Measurements from ENCODE around the gene SLC38A10.
A peak's percentile ranks its signal among the peaks of the same experiment; 100 is the strongest.

SLC38A10 gene

DNA sequence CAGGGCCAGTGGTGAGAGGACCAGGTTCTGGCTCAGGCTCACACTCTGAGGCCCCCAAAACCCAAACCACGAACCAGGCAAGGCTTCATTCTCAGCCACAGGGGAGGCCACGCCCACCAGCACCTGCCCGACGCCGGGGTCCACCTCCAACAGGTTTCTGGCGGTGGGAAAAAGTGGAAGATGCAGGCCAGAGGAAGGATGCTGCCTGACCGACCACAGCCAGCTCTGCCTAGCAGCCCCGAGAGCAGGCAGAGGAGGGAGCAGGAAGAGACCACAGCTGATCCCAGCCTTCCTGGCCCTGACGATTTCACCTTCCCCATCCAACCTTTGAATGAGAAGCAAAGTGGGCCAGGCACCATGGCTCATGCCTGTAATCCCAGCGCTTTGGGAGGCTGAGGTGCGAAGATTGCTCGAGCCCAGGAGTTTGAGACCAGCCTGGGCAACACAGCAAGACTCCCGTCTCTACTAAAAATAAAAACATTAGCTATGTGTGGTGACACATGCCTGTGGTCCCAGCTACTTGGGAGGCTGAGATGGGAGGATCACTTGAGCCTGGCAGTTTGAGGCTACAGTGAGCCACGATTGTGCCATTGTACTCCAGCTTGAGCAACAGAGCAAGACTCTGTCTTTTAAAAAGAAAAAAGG, 30.7 kb upstream of the SLC38A10 start:
- Histone ChIP-seq H3K36me3 (ENCODE audit: insufficient read depth, low read length) (no peaks in the 10 kb centered on the region), H3K9me3 (ENCODE audit: low read length) (no peaks in the 10 kb centered on the region), H3K4me1 (ENCODE audit: insufficient read depth, low read length) (peaks cover 19% of the 10 kb centered on the region), H3K27me3 (ENCODE audit: insufficient read depth, low read length) (peaks cover 15% of the 10 kb centered on the region), H3K4me3 (ENCODE audit: low read length) (no peak overlapping the region), H2AFZ (ENCODE audit: low read depth, low read length) (no peak overlapping the region)

DNA sequence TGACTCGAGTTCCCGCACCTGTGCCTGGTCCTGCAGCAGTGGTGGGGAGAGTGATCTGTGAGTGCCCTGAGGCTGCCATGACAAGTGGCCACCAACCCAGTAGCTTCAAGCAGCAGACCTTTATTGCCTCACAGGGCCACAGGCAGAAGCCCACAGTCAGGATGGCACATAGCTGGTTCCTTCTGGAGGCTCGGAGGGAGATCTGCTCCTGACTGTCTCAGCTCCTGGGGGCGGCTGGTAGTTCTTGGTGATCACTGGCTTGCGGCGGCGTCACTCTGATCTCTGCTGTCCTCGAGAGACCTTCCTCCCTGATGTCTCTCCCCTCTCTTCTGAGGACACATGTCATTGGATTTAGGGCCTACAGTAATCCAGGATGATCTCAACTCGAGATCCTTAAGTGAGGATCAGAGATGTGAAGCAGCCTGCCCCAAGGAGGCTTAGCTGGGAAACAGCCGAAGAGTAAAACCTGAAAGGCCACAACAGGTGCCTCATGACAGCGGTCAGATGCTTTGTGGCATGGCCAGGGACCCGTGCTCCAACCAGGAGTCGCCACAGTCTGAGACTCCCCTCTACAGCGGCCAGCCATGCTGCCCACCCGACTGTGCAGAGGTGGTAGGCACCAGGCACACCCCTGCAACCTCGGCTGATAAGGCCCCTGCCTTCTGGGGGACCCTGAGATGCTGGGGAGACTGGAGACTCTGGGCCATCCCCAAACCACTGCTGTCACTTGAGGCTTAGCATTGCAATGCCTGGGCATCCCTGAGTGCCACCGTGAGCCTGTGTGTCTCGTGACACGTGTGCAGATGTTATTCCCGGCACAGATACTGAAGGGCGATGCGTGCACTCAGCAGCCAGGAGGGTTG, 30.0 kb upstream of the SLC38A10 start:
- H2AFZ ChIP-seq (ENCODE audit: low read depth, low read length) = no peak overlapping the region
- H3K4me1 ChIP-seq (ENCODE audit: insufficient read depth, low read length) = peaks cover 14% of the 10 kb centered on the region
- peaks cover 7% of the 10 kb centered on the region for H3K27me3 ChIP-seq (ENCODE audit: insufficient read depth, low read length)
- H3K4me3 ChIP-seq (ENCODE audit: low read length) = no peak overlapping the region
- H3K9me3 ChIP-seq (ENCODE audit: low read length) = no peaks in the 10 kb centered on the region
- no peaks in the 10 kb centered on the region for H3K36me3 ChIP-seq (ENCODE audit: insufficient read depth, low read length)

DNA sequence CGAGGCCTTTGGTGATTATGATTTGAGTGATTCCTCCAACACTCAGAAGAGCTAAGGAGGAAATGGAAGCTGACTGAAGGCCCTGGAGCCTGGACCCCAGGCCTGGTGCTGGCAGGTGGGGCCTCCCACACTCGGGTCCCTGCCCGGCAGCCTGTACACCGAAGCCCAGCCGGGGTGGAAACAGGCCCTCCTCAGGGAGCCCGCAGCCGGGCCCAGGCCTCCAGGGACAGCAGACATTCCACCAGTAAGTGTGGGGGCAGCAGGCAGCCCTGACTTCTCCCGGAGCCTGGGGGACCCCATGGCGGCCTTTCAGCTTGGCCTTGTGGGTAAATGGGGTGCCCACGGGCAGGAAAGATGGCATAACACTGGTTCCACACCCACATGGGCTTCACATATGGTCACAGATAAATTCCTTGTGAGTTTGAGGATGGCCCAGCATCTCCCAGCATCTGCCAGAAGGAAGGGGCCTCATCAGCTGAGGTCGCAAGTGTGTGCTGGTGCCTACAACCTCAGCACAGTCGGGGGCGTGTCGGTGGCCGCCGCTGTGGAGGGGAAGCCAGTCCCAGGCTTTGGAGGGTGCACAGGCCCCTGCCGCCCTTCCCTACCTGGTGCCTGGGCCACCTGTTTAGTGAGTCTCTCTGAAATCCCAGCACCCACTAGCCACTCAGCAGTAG, 29.2 kb upstream of the SLC38A10 start:
- H2AFZ ChIP-seq (ENCODE audit: low read depth, low read length) = no peak overlapping the region
- peaks cover 2% of the 10 kb centered on the region for H3K27me3 ChIP-seq (ENCODE audit: insufficient read depth, low read length)
- H3K36me3 ChIP-seq (ENCODE audit: insufficient read depth, low read length) = no peaks in the 10 kb centered on the region
- H3K9me3 ChIP-seq (ENCODE audit: low read length) = no peaks in the 10 kb centered on the region
- H3K4me3 ChIP-seq (ENCODE audit: low read length) = no peak overlapping the region
- peaks cover 6% of the 10 kb centered on the region for H3K4me1 ChIP-seq (ENCODE audit: insufficient read depth, low read length)

DNA sequence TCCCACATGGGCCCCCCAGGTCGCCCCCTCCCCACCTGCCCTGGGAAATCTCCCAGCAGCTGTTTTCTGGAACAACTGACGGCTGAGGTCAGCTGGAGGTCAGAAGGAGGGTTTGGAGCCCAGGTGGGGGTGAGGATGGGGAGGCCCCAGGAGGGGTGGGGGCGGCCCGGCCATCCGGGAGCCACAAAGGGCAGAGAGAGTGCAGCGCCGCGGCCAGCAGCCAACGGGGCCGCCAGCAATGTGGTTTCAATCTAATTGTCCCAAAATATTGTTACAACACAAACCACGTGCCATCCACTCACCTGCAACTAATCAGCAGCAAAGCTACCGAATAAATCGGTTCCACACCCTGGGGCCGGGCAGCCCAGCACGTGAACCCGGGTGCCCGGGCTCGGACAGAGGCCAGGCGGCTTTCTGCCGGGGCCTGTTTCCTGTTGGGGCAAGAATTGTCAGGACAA, 28.3 kb upstream of the SLC38A10 start:
- Histone ChIP-seq H3K4me1 (ENCODE audit: insufficient read depth, low read length) (peaks cover 2% of the 10 kb centered on the region), H3K4me3 (ENCODE audit: low read length) (no peak overlapping the region), H3K36me3 (ENCODE audit: insufficient read depth, low read length) (no peaks in the 10 kb centered on the region), H2AFZ (ENCODE audit: low read depth, low read length) (no peak overlapping the region), H3K27me3 (ENCODE audit: insufficient read depth, low read length) (peaks cover 2% of the 10 kb centered on the region), H3K9me3 (ENCODE audit: low read length) (no peaks in the 10 kb centered on the region)

DNA sequence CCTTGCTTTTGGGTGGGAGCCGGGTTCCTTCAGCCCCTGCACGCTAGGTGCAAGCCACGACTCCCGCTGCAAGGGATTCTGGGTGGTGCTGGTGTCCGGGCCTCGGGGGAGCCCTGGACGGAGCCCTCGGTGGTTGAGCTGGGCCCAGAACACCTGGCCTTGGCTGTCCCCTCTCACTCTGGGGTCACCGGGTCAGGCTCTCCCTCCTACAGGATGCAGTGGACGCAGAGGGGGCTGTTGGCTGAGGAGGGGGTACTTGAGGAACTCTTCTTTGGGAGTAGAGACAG, 27.9 kb upstream of the SLC38A10 start:
- H3K36me3 ChIP-seq (ENCODE audit: insufficient read depth, low read length) = no peaks in the 10 kb centered on the region
- H3K4me1 ChIP-seq (ENCODE audit: insufficient read depth, low read length) = peaks cover 5% of the 10 kb centered on the region
- H3K9me3 ChIP-seq (ENCODE audit: low read length) = no peaks in the 10 kb centered on the region
- peaks cover 2% of the 10 kb centered on the region for H3K27me3 ChIP-seq (ENCODE audit: insufficient read depth, low read length)
- H2AFZ ChIP-seq (ENCODE audit: low read depth, low read length) = no peak overlapping the region
- H3K4me3 ChIP-seq (ENCODE audit: low read length) = no peak overlapping the region

DNA sequence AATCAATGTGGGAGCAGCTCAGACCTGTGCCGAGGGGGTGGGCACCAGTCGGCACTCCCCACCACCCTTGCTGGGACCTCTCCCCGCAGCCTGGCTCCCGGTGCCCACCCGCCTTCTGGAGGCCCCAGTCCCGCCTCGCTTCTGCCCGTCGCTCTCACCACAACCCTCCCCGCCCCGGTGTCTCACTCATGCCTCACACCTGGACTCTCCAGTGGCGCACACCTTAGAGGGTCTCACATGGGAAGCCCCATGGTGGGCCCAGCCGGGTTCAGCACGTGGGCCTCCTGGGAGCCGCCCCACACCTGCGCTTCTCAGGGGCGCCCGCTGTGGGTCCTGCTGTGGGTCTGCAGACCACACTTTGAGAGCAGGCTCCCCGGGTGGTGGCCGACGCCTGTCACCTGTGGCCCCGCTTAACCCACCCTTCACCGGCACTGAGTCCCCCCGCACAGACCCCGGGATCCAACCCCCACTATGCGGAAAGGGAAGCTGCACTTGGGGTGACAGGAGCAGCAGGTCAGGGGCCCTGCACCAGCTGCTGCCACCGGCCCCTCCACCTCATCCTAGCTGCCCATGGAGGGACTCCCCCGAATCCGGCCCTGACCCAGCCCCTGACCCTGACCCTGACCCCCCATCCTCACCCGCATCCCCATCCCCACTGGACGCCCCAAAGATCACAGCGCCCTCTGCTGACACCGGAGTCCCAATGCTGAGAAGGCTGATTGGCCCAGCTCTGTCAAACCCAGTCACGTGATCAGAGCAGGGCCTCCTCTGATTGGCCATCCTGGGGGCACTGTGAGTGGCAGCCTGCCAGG, 27.4 kb upstream of the SLC38A10 start:
- Histone ChIP-seq H3K36me3 (ENCODE audit: insufficient read depth, low read length) (no peaks in the 10 kb centered on the region), H3K9me3 (ENCODE audit: low read length) (no peaks in the 10 kb centered on the region), H3K4me3 (ENCODE audit: low read length) (no peak overlapping the region), H3K4me1 (ENCODE audit: insufficient read depth, low read length) (peaks cover 10% of the 10 kb centered on the region), H2AFZ (ENCODE audit: low read depth, low read length) (no peak overlapping the region), H3K27me3 (ENCODE audit: insufficient read depth, low read length) (no peaks in the 10 kb centered on the region)

DNA sequence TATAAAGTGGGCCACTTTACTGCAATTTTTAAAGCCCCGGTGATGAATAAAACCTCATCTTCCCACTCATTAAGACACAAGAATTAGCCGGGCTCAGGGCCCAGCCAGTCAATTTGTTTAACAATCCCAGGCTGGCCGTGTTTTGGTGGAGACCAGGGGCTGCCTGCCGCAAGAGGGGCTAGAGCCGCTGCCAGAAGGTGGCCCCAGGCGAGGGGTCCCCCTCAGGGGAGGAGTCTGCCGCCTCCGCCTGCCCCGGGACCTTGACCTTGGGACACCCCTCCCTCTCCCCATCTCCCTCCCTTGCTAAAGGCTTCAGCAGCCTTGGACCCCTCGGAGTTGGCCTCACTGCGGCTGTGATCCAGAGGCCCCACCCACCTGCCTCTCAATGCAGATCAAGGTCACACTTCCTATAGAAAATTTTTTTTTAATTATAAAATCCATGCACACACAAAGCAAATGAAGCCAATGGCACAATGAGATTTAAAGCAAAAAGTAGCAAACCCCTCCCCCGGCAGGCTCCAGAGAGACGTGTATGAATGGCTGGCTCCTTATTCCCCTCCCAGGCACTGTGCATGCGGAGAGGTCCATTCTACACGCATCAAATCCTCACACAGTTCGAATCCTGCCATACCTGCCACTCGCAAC, 23.0 kb upstream of the SLC38A10 start:
- H2AFZ ChIP-seq (ENCODE audit: low read depth, low read length) = peak overlapping the region; percentile 35

DNA sequence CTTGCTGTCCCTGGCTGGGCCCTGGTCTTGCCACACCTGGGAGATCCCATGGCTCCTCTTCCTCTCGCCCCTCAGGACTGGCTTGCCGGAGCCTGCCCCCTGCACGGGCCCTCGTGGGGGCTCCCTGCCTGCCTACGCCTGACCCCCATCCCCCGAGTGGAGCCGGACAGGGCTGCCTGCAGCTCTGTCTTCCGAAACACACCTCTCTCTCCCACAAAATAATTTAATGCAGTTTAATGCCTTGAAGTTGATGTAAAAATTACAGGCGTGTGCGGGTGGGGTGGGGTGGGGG, 22.4 kb upstream of the SLC38A10 start:
- Histone ChIP-seq H3K27me3 (ENCODE audit: insufficient read depth, low read length) (peaks cover 9% of the 10 kb centered on the region), H3K9me3 (ENCODE audit: low read length) (no peaks in the 10 kb centered on the region), H2AFZ (ENCODE audit: low read depth, low read length) (no peak overlapping the region), H3K4me1 (ENCODE audit: insufficient read depth, low read length) (peaks cover 33% of the 10 kb centered on the region), H3K36me3 (ENCODE audit: insufficient read depth, low read length) (no peaks in the 10 kb centered on the region), H3K4me3 (ENCODE audit: low read length) (no peak overlapping the region)

More for the DNA sequence above, 23.0 kb upstream of the SLC38A10 start:
- H3K4me3 ChIP-seq (ENCODE audit: low read length) = peak overlapping the region; percentile 14
- peaks cover 9% of the 10 kb centered on the region for H3K27me3 ChIP-seq (ENCODE audit: insufficient read depth, low read length)
- no peaks in the 10 kb centered on the region for H3K36me3 ChIP-seq (ENCODE audit: insufficient read depth, low read length)
- no peaks in the 10 kb centered on the region for H3K9me3 ChIP-seq (ENCODE audit: low read length)
- H3K4me1 ChIP-seq (ENCODE audit: insufficient read depth, low read length) = peaks cover 33% of the 10 kb centered on the region

DNA sequence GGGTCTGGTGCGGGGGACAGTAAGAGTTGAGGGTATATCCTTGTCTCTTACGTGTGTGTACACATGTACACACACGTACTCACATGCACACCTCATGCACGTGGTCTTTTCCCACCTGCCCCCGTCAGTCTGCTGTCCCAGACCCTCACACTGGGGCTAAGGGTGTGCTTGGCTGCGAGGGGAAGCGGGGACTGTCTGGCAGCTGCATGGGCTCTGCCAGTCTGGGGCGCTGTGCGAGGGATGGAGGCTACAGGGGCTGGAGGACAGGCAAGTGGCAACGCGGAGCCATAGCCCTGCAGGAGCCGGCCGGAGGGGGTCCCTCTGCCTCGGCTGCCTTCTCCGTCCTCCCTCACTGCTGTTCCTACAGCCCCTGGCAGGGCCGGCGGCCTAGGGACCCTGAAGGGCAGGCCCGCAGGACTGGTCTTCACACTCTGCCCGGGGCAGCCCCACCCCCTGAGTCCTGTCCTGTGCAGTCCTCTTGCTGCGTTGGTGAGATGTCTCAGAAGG, 20.8 kb upstream of the SLC38A10 start:
- peaks cover 38% of the 10 kb centered on the region for H3K4me1 ChIP-seq (ENCODE audit: insufficient read depth, low read length)
- H3K27me3 ChIP-seq (ENCODE audit: insufficient read depth, low read length) = peaks cover 12% of the 10 kb centered on the region
- no peak overlapping the region for H3K4me3 ChIP-seq (ENCODE audit: low read length)

DNA sequence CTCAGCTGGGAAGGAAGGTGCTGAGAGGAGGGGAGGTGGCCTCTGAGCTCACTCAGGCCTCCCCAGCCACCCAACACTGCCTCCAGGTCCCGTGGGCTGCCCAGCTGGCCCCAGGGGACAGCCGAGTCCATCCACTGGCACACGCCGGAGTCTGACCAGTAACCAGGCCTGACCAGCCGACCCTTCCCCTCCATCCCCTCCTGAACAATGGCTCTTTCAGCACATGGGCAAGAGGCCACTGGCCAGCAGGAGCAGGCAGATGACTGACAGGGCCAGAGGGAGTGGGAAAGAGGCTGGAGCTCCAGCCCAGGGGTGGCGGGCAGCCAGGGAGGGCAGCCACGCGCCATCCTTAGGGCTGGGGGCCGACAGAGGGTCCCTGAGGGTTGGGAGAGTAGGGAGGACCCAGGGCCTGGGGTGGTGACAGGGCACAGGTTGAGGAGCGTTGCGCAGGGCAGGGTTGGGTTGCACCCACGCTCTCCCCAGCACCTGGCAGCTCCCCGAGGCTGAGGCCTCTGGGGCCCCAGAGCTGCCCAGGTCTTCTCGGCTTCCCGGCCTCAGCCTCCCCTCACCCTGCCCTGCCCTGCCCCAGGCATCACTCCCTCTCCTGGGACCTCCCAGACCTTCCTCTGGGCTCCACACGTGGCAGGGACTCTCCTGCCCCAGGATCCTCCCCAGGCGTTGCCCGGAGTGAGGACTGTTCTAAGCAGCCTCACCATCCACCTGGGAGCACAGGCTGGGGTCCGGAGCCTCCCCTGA, 20.2 kb upstream of the SLC38A10 start:
- no peak overlapping the region for H3K4me3 ChIP-seq (ENCODE audit: low read length)
- H3K9me3 ChIP-seq (ENCODE audit: low read length) = no peaks in the 10 kb centered on the region
- H2AFZ ChIP-seq (ENCODE audit: low read depth, low read length) = no peak overlapping the region
- H3K27me3 ChIP-seq (ENCODE audit: insufficient read depth, low read length) = peaks cover 13% of the 10 kb centered on the region
- no peaks in the 10 kb centered on the region for H3K36me3 ChIP-seq (ENCODE audit: insufficient read depth, low read length)
- peaks cover 45% of the 10 kb centered on the region for H3K4me1 ChIP-seq (ENCODE audit: insufficient read depth, low read length)

More for the DNA sequence above, 20.8 kb upstream of the SLC38A10 start:
- H3K36me3 ChIP-seq (ENCODE audit: insufficient read depth, low read length) = no peaks in the 10 kb centered on the region
- H3K9me3 ChIP-seq (ENCODE audit: low read length) = no peaks in the 10 kb centered on the region
- H2AFZ ChIP-seq (ENCODE audit: low read depth, low read length) = no peak overlapping the region

DNA sequence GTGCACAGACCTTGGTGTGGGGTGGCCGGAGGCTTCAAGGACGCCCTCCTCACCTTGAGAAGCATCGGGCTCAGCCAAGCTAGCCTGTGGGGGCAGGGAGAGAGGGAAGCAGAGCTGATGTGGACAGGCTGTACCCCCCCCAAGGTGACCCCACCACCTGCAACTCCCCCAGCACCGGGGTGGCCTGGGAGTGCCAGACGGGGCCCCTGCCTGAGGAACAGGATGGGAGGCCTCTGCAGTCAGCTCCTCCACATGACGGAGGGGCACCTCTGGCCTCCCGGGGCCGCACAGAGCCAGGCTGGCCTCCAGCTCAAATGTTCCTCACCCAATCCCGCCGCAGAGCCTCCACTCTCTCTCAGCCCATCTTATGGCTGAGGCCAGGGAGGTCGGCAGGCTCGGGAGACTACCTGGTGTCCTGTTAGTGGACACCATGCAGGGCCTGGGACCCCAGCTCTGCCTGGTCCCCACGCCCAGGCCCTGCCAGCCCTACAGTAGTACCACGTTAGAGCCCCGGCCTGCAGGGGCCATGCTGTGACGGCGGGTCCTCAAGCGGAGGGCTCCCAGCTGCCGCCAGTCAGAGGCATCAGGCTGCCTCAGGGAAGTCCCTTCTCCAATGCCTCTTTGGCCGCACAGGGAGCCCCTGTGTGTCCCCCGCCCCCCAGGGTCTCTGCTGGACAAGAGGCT, 19.4 kb upstream of the SLC38A10 start:
- Histone ChIP-seq H3K9me3 (ENCODE audit: low read length) (no peaks in the 10 kb centered on the region), H3K36me3 (ENCODE audit: insufficient read depth, low read length) (no peaks in the 10 kb centered on the region), H3K4me1 (ENCODE audit: insufficient read depth, low read length) (peaks cover 51% of the 10 kb centered on the region), H3K27me3 (ENCODE audit: insufficient read depth, low read length) (peaks cover 13% of the 10 kb centered on the region), H2AFZ (ENCODE audit: low read depth, low read length) (no peak overlapping the region), H3K4me3 (ENCODE audit: low read length) (no peak overlapping the region)

All from neuron (in vitro differentiated cells).